Activated CD4-positive, alpha-beta T cell treated with anti-CD3 and anti-CD28 coated beads for 48 hours (primary cell): ENCODE data around the gene CACNB2.

Source experiments
- DNase-seq: peaks from one replicate; pipeline ENCODE4 v3.0.0-alpha.2; 2020

CACNB2 gene

DNA sequence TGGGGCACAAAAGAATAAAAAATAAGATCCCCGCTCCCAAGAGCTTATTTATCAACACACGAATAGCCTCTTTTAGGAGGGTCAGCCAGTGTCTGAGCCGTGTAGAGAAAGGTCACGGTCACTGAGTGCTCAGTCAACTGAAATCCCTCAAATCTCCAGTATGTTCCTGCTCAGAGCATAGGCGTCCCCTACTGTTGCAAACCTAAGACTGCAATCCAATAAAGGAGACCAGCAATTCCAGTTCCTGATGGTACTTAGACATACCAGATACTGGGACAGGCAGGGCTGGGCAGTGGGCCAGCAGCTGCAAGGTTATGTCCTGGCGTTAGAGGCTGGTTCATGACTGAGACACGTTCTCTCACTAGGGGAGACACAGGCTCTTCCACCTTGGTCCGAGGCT, 93.6 kb downstream of the CACNB2 start:
- no peak for DNase-seq

DNA sequence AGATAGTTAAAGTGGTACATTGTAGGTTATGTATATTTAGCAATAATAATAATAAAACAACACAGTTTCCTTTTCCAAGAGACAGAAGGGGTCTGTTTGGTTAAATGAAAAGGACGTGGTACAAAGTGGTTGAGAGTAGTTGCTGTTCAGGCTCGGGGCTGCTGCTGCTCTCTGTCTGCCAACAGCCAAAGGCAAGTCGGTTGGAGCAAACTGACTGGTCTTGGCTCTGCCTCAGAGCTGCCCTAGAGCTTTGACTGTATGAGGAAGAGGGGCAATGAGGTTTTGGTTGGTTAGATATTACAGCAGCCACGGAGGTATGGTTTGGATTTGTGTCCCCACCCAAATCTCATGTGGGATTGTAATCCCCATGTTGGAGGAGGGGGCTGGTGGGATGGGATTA, 95.3 kb downstream of the CACNB2 start:
- no peak for DNase-seq

DNA sequence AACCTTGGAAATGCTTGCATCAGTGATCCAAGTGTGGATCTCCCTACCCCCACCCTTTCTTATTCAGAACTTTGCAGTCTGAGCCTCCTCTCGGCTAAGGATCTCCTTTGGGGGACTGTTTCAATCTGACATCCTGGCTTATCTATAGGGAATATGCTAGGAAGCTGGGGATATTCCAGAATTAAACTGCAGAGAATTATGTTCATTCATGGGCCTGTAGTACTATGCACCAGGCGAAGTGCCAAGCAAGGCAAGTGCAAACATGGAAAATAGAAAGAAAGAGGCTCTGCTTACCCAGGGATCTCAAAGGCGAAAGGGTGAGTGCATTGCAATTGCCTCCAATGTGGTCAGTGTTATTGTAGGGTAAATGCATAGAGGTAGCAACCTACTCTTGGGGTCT, 96.5 kb downstream of the CACNB2 start:
- no peak for DNase-seq

DNA sequence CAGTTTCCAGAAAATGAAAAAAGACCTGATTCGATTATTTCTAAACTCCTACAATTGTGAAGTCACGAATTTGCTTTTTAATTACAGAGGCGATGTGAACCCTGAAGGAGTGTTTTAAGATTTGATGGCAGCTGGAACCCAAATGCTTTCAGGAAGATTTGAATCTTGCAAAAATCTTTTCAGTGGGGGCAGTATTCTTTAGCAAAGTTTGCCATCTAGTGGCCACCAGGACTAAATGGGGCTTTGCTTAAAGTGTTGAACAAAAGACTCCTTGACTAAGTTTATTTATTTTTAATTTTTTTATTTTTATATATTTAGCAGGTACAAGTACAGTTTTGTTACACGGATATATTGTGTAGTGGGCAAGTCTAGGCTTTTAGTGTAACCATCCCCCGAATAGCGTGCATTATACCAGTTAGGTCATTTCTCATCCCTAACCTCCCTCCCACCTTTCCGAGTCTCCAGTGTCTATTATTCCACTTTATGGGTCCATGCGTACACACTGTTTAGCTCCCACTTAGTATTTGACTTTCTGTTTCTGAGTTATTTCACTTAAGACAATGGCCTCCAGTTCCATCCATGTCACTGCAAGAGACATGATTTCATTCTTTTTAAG, 98.8 kb downstream of the CACNB2 start:
- DNase-seq = no peak

DNA sequence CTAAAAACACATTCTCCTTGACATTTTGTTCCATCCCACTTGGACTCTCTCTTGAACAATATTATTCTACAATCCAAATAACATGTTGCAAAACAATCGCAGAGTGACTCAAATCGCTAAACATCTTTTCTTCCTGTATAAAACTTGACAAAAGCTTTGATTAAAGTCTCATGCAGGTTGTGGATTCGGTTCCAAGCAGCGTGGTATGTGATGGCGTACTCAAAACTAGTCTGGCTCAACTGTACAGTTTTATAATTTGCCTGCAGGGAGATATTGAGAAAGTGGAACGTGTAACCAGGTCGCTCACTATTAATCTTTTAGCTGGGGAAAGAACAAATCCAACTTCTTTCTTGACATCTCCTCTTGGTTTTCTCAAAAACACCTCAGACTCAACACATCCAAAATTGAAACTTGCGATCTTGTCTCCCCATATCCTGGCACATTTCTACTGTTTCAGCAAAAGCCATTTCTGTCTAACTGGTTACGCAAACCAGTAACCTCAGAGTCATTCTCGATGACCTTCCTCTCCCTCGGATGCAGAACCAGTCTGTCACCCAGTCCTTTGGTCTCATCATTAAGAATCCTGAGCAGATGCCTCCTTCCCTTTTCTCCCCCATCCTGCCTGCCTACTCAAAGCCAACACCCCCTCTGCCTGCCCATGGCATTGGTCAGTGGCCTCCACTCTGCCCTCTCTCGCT, 100.1 kb downstream of the CACNB2 start:
- DNase-seq = no peak

DNA sequence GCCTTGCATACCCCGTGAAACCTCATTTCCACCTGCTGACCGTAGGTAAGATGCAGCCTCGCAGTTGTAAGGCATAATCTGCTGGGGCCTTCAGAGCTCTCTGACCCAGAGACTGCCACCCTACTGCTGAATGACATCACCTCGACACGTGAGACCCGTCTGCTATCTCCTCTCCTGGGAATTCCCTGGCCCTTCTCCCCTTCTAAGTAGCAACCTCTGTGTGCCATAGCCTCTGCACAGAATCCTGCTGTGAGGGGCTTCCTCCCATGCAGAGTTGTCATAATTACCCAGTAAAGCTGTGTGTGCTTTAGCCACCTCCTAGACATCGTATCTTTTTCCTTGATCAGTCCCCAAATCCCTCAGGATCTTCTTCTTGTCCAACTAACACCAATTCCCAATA, 106.7 kb downstream of the CACNB2 start:
- no peak for DNase-seq

DNA sequence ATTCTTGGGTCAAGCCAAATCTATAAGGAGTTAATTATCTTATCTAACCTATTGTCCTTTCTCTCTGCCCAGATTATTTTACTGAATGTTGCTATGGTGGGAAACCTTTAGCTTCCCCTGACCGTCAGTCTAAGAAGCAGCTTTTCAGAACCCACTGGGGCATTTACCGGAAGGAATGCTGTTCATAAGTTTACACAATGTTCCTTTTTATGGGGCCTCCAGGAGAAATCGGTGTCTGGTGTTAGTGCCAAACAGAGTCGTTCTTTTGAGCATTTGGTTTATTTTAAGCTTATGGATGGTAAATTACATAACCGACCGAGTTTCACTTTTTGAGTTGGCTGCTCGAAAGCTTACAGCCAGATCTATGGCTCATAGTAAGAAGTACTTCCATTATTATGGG, 111.9 kb downstream of the CACNB2 start:
- no peak for DNase-seq

DNA sequence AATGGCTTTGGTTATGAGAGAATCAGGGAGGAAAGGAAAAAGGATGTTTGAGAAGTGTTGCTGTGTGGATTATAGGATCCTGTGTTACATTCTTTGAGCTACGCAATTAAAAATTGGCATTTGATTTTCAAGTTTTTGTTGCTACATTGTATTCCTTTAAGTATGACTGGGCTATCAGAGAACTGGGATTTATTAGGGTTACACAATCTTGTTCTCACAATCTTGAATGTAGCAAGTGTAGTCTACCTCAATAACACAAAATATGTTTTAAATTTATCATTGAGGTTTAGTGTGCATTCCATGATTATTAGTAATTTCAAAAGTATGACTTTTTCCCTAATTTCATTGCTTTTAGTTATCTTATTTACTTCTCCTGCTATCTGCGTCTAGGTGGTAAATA, 113.9 kb downstream of the CACNB2 start:
- DNase-seq = no peak

DNA sequence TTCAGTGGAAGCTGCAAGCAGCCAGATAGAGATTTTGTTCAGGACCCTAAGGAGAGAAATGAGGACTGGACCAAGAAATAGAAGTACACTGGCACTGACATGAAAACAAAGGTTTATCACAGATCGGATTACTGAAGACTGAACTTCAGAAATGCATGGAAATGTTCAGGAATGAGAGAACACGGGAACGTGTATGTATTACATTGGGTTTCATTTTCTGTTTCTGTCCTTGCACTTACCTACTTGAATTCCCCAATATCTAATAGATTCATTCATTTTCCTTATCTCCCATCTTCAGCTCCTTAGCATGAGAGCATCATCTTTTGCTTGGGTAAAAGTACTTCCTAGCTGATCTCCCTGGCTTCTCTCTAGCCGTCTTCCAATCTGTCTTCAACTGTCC, 114.5 kb downstream of the CACNB2 start:
- no peak for DNase-seq

DNA sequence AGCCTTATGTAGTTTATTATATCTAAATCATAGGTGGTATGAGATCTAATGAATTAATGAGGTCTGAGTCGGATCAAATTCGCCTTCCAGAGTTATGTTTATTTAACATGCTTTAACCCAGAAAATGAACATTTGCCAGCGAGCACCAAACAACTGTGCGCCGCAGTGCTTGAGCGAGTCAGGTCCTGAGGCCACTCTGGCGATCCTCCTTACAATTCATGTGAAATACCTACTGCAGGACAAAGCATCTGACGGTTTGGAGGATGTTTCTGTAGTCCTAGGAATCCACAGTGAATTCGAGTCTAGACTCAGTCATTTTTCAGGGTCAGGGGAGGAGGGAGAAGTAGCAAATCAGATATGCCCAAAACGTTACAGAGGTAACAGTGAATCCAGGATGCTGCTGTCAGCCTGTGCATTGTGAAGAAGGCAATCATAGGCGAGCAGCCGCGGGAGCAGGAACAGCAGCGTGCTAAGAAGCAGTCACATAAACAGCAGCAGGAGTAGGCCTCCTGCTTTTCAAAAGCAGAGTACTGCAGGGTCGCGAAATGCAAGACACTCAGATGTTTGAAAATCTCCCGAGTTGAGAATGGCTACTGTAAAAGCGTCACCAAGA, 120.2 kb downstream of the CACNB2 start:
- no peak for DNase-seq

DNA sequence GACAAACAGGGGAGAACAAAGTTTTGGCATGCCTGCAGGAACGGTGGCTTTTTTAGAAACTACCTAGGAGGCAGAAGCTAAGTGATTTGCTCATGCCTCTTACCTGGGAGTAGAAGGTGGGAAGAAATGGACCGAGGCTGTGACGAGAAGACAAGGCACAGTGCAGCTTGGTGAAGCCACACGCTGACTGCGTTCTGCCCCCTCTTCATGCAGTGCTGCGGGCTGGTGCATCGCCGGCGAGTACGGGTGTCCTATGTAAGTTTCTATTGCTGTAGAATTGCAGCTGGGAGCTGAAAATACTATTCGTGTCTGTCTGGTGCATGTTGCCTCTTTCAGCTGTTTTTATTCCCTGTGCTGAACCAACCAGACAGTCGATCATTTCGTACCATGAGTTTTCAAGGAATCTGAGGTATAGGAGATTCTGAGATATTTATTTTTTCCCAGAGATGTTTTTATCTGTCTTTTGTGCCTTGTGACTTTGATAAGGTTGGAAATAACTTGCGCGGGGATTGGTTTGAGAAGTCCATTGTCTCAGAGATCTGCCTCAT, 120.9 kb downstream of the CACNB2 start:
- no peak for DNase-seq

DNA sequence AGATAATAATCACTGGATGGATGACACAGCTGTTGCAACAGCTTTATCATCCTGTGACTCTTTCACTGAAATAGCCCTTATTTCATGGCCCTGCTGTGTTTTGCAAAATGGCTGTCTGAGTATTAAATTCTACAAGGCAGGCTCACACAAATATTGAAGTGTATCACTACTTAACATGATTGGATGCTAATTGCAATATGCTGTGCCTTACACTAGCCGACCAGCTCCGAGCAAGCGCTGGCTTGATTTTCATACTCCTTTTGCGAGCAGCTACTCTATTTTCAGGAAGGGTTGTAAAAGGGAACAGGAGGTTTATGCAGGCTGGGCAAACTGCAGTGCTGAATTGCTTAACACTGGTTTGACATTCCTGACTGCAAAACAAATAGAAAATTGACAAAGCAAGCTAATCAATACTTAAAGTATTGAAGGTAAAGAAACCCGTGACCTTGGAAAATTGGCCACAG, 121.6 kb downstream of the CACNB2 start:
- DNase-seq = no peak

DNA sequence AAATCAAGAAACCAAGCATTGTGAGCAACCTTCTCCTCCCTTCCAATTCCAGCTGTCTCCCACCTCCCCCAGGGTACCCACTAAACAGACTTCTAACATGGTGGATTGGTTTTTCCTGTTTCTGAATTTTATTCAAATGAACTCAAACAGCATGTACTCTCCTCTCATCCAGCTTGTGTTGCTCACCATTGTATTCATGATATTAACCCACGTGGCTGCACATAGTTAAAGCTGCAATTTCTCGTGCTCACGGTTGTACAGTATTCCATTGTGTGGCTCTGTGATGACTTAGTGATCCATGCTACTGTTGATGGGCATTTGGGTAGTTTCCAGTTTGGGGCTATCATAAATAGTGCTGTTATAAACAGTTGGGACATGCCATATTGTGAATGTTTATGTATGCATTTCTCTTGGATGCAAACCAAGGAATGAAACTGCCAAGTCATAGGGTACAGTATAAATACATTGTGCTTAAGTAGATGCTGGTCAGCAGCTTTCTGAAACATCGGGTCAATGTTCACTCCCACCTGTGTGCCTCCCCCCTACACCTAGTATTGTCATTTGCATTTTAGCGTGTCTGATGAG, 124.3 kb downstream of the CACNB2 start:
- DNase-seq = no peak

DNA sequence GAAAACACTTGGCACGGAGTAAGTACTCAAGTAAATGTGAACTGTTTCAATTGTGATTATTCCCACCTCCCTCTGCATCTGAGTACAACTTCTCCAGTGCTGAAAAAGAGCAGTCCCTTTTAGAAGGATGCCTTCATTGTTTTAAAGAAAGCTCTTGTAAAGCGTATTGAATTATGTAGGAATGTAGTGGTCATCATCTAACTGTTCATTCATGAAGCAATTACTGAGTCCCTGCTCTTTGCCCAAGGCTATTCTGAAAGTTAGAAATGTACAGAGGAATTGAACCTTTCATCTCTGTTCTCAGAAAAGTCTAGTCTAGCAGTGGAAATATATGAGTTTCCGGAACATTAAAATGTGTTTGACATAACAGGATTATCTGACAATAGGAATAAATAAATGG, 127.8 kb downstream of the CACNB2 start:
- no peak for DNase-seq

DNA sequence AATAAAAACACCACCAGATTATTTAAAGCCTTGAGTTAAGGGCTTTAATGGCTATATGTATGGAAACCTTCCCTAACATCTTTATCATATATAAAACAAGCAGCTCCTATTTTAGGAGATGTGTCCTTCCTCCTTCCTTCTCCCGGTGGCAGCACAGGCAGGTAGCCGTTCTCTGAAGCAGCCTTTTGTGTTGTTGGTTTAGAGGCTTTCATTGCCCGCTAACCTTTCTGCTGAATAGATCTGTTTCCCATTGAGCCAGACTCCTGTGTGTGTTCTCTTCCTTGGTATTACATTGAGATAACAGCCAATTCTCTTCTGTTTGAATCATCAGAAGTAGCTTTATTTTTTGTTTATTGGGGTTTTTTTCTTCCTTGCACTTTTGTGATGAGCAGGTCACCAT, 131.3 kb downstream of the CACNB2 start:
- DNase-seq = no peak

DNA sequence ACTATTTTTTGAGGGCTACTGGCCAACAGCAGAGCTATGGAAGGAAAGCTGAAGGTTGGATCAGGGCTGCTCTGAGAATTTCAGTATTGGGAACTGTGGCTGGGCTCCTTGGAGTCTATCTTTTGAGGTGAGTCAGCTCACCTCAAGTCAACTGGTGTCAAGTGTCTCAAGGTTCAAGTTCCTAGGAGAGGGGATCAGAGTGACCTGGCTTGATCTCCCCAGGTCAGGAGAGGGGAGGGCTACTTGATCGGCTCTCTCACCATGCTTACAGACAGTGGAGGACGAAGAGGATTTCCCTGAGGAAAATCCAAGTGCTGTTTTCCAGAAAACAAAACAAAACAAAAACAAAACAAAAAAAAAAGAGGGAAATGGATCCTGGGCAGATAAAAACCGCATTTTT, 132.8 kb downstream of the CACNB2 start:
- no peak for DNase-seq

DNA sequence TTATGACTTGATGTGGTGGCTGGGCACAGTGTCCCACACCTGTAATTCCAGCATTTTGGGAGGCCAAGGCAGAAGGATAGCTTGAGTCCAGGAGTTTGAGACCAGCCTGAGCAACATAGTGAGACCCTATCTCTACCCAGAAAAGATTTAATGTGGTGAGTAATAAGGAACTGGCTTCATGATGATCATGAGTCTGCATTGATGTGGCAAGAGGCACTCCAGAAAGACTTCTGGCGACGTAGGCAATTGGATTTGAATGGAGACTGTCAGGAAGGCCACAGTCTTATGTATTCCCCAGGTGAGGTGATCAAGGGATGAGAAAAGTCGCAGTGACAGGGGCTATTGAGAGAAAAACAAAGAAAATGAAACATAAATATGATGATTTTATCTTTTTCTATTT, 138.0 kb downstream of the CACNB2 start:
- DNase-seq = no peak

DNA sequence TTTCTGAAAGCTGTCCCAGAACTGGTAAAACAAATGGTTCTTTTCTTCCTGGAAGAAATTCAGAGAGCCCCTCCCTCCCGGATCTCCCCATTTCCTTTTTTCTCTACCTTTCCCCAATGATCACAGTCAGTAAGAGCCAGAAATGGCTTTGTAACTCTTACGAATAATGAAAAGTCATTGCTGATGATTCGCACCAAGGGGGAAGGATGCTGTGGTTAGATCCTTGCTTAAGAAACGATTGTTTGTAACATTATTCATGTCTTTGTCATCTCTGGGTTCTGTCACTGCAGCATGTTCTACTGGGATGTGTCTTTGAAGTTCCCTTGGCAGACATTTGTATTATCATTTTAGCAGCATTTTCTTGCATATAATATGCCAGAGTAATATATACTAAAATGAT, 138.9 kb downstream of the CACNB2 start:
- DNase-seq = no peak

DNA sequence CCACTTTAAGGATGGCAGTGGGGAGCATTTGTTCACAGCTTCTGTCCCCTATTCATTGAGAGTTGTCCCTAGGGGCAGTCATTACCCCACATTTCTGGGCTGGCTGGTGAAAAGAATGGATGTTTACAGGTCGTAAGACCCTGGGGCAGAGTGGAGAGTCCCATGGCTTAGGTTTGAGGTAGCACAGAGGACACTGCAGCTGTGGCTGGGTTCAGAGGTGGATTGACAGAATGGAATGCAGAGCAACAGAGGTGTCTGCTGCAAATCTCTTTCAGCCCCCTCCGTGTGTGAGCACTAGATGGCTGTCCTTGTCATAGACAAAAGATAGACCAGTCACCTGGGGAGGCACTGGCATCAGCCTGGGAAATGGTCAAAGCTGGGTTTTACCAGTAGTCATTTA, 141.9 kb downstream of the CACNB2 start:
- DNase-seq = no peak

DNA sequence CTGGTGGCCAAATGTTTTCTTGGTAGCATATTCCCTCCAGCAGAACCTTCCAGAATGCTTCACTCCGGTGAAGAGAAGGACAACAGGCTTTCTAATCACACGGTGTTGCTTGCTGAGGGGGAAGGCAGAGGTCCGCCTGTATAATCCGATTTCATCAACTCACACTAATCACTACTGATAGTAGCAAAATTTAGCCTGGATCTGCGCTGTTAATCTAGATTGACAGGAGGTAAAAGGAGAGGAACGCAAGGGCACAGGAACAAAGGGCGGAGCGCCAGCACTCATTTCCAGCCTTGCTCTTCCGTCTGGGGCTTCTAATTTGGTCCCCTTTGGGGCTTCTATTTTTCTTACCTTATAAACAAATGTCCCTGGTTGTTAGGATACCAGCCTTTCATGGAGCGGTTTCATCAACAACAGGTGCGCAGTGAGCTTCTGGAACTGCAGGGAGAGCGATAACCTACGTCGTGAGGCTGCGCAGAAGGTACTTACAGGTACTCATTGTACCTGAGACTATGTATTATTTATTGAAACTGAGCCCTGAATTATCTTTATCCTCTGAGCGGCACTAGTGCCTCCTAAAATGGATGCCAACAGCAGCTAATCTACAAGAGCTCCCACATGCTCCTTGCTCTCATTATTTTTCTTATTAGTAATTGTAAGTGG, 150.6 kb downstream of the CACNB2 start:
- no peak for DNase-seq

DNA sequence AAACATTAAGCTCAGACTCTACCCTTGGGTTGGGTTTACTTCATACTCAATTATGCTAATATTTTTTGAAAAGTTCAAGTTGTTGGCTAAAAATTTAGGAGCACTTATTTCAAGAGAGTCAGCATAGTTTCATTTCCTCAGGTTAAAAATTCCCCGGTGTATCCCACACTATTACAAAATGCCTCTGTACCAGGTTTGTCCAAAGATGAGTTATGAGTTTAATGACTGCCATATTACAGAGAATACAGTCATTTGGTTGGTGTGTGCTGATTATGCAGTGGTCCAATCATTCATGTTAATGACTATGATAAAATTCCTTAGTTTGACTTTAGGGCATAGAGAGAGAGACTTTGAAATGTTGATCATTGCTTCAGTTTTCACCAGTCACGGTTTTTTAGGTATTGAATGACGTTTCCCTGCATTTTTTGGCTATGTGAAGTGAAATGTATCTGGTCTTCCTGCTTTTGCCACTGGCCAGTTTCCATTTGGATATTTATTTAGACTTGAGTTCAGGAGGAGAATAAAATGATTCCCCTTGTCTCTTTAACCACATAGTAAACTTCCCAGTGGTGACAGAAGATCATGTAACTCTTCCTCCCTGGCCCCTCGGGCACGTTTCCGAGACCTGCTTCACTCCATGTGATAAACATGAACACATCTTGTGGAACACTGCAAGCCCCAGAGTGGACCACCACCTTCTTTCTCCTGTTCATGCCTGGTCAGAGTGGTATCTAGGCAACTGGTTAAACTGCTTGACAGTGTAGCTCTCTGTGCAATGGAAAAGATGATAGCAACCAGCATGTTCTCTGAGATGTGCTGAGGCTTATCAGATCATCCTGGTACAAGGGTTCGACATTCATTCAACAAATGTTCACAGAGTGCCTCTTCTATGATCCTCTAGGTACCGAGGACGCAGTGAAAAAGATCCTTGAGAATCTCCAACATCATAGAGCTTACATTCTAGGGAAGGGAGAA, 153.6 kb downstream of the CACNB2 start:
- no peak for DNase-seq

DNA sequence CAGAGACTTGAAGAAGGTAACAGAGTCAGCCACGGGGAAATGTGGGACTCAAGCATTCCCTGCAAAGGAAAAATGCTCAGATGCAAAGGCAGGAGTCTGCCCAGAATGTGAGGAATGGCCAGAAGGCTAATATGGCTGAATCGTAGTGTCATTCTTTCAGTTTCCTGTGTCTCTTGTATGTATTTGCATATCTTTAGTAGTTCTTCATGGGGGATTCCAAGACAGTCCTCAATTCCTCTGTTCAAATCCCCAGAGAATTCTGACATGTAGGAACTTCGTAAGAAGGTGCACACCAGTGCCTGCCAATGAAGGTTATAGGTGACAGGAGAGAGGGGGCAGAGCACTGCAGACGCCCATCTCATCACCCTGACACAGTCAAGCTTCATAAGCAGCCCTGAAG, 154.4 kb downstream of the CACNB2 start:
- no peak for DNase-seq
